ENCODE measurements around the gene FBXW4. TPM values are rescaled to one million over a fixed set of nuclear protein-coding genes. Genes with fewer than 3 reads are reported as not detected.

The FBXW4 gene
- polyA plus RNA-seq, 1 donor (not counting 4 experiments of a cell fraction or from before 2014, with no cell fraction given) = 22.3 TPM

DNA sequence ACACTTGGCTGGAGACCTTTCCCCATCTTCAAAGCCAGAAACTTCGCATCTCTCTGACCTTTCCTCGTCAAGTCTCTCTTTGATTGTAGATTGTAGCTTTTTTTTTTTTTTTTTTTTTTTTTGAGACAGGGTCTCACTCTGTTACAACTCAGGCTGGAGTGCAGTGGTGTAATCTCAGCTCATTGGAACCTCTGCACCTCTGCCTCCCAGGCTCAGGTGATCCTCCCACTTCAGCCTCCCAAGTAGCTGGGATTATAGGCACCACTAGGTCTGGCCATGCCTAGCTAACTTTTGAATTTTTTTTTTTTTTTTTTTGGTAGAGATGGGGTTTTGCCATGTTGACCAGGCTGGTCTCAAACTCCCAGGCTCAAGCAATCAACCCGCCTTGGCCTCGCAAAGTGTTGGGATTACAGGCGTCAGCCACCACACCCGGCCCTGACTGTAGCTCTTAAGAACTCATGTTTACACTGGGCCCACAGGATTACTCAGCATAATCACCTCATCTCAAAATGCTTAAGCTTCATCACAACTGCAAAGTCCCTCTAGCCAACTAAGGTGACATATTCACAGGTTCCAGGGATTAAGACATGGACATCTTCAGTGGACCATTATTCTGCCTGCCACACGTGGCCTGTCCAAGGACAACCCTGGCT lies 118.6 kb downstream of the FBXW4 start:
- DNase-seq (ENCODE audit: low read depth, low spot score) (no peak), FAIRE-seq (no peak)
- H3K36me3 ChIP-seq (ENCODE audit: control insufficient read depth in 2 of 2, extremely low read depth in 1 of 2, insufficient read depth in 2 of 2, low read length in 2 of 2) = peaks cover 4 to 11% of the 10 kb centered on the region in 2 experiments
- no peak overlapping the region for H3K4me3 ChIP-seq (ENCODE audit: control insufficient read depth in 2 of 3, extremely low read depth in 1 of 3, insufficient read depth in 2 of 3, low read depth in 1 of 3, low read length in 3 of 3)
- H3K27ac ChIP-seq (ENCODE audit: control insufficient read depth, insufficient read depth, low read length) = no peak overlapping the region
- no peaks in the 10 kb centered on the region for H3K4me1 ChIP-seq (ENCODE audit: control insufficient read depth, extremely low read depth, insufficient read depth, low read length)
- H3K4me2 ChIP-seq (ENCODE audit: control insufficient read depth, extremely low read depth, insufficient read depth, low read depth, low read length) = no peak overlapping the region
- H3K27me3 ChIP-seq (ENCODE audit: control insufficient read depth, extremely low read depth, insufficient read depth, low read length) = peaks cover under 1% of the 10 kb centered on the region
- H3K9me3 ChIP-seq (ENCODE audit: control insufficient read depth, low read depth, low read length) = no peaks in the 10 kb centered on the region
- no peaks in the 10 kb centered on the region for H3K9me1 ChIP-seq (ENCODE audit: control insufficient read depth, extremely low read depth, insufficient read depth, low read length)
- no peak overlapping the region for H2AFZ ChIP-seq (ENCODE audit: control insufficient read depth, low read length)
- H4K20me1 ChIP-seq (ENCODE audit: control insufficient read depth, extremely low read depth, insufficient read depth, low read length) = no peaks in the 10 kb centered on the region
- no peaks in the 10 kb centered on the region for H3K79me2 ChIP-seq (ENCODE audit: control insufficient read depth, insufficient read depth, low read length)
- dilution Hi-C loops (cut with MboI; ENCODE audit: extremely low pct_ligation_motif_present, low sequenced_read_pairs) = no loop called here
- no peak for TF ChIP-seq EZH2 (IDR thresholded peaks at IDR 0.05; ENCODE audit: low read length)
- TF ChIP-seq, protein P1, sequence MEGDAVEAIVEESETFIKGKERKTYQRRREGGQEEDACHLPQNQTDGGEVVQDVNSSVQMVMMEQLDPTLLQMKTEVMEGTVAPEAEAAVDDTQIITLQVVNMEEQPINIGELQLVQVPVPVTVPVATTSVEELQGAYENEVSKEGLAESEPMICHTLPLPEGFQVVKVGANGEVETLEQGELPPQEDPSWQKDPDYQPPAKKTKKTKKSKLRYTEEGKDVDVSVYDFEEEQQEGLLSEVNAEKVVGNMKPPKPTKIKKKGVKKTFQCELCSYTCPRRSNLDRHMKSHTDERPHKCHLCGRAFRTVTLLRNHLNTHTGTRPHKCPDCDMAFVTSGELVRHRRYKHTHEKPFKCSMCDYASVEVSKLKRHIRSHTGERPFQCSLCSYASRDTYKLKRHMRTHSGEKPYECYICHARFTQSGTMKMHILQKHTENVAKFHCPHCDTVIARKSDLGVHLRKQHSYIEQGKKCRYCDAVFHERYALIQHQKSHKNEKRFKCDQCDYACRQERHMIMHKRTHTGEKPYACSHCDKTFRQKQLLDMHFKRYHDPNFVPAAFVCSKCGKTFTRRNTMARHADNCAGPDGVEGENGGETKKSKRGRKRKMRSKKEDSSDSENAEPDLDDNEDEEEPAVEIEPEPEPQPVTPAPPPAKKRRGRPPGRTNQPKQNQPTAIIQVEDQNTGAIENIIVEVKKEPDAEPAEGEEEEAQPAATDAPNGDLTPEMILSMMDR (optimal IDR thresholded peaks at IDR 0.05 in 1 of 3, IDR thresholded peaks at IDR 0.05 in 1 of 3, conservative IDR thresholded peaks at IDR 0.05 in 1 of 3; ENCODE audit: extremely low read depth in 1 of 3, insufficient read depth in 2 of 3, low read length in 3 of 3) = no peak
- no peak overlapping the region for H3K9ac ChIP-seq (ENCODE audit: control insufficient read depth, extremely low read depth, insufficient read depth, low read length)

DNA sequence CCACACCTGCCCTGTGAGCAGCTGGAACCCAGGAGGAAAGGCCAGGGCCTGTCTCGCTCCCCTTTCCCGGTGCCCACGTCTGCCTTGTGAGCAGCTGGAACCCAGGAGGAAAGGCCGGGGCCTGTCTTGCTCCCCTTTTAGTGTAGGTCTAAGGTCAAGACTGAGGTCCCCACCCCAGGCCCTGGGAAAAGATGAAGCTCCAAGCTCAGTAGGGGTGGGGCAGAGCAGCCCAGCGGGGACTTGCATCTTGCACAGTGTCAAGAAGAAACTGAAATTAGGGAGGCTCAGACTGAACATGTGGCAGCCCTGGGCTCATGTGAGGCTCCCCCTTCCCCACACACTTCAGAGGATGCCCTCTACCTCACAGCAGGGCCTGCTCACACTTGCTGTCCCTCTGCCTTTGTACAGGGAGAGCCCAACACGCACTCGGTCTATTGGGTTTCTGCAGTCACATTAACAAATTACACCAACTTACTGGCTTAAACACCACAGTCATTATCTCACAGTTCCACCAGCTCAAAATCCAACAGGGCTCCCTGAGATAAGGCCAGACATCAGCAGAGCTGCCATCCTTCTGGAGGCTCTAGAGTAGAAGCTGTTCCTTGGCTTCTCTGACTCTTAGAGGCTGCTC lies 119.3 kb downstream of the FBXW4 start:
- Histone ChIP-seq H3K27ac (ENCODE audit: control insufficient read depth, insufficient read depth, low read length) (no peak overlapping the region), H3K9me1 (ENCODE audit: control insufficient read depth, extremely low read depth, insufficient read depth, low read length) (no peaks in the 10 kb centered on the region), H3K79me2 (ENCODE audit: control insufficient read depth, insufficient read depth, low read length) (no peaks in the 10 kb centered on the region), H3K4me3 (ENCODE audit: control insufficient read depth in 2 of 3, extremely low read depth in 1 of 3, insufficient read depth in 2 of 3, low read depth in 1 of 3, low read length in 3 of 3) (no peak overlapping the region), H4K20me1 (ENCODE audit: control insufficient read depth, extremely low read depth, insufficient read depth, low read length) (no peaks in the 10 kb centered on the region), H3K36me3 (ENCODE audit: control insufficient read depth in 2 of 2, extremely low read depth in 1 of 2, insufficient read depth in 2 of 2, low read length in 2 of 2) (peaks cover 4 to 10% of the 10 kb centered on the region in 2 experiments), H3K4me2 (ENCODE audit: control insufficient read depth, extremely low read depth, insufficient read depth, low read depth, low read length) (no peak overlapping the region), H3K9me3 (ENCODE audit: control insufficient read depth, low read depth, low read length) (no peaks in the 10 kb centered on the region), H3K4me1 (ENCODE audit: control insufficient read depth, extremely low read depth, insufficient read depth, low read length) (no peaks in the 10 kb centered on the region), H2AFZ (ENCODE audit: control insufficient read depth, low read length) (no peak overlapping the region), H3K9ac (ENCODE audit: control insufficient read depth, extremely low read depth, insufficient read depth, low read length) (no peak overlapping the region), H3K27me3 (ENCODE audit: control insufficient read depth, extremely low read depth, insufficient read depth, low read length) (peaks cover 4% of the 10 kb centered on the region)
- no peak for DNase-seq (ENCODE audit: low read depth, low spot score)
- TF ChIP-seq, protein P1 (optimal IDR thresholded peaks at IDR 0.05 in 1 of 3, IDR thresholded peaks at IDR 0.05 in 1 of 3, conservative IDR thresholded peaks at IDR 0.05 in 1 of 3; ENCODE audit: extremely low read depth in 1 of 3, insufficient read depth in 2 of 3, low read length in 3 of 3) = no peak
- no peak for TF ChIP-seq EZH2 (IDR thresholded peaks at IDR 0.05; ENCODE audit: low read length)
- dilution Hi-C loops (cut with MboI; ENCODE audit: extremely low pct_ligation_motif_present, low sequenced_read_pairs) = no loop called here
- no peak for FAIRE-seq
